ENCODE data around the gene TNRC6B.

GRCh38 chr22:40251106-40251505 lies 73.4 kb downstream of the TNRC6B start:
- TF ChIP-seq, protein P1, sequence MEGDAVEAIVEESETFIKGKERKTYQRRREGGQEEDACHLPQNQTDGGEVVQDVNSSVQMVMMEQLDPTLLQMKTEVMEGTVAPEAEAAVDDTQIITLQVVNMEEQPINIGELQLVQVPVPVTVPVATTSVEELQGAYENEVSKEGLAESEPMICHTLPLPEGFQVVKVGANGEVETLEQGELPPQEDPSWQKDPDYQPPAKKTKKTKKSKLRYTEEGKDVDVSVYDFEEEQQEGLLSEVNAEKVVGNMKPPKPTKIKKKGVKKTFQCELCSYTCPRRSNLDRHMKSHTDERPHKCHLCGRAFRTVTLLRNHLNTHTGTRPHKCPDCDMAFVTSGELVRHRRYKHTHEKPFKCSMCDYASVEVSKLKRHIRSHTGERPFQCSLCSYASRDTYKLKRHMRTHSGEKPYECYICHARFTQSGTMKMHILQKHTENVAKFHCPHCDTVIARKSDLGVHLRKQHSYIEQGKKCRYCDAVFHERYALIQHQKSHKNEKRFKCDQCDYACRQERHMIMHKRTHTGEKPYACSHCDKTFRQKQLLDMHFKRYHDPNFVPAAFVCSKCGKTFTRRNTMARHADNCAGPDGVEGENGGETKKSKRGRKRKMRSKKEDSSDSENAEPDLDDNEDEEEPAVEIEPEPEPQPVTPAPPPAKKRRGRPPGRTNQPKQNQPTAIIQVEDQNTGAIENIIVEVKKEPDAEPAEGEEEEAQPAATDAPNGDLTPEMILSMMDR (conservative IDR thresholded peaks at IDR 0.05 in 1 of 2, IDR thresholded peaks at IDR 0.05 in 1 of 2; ENCODE audit: low read depth in 1 of 2, low read length in 2 of 2) = no peak
- no peak for TF ChIP-seq EZH2 (IDR thresholded peaks at IDR 0.05; ENCODE audit: low read length, missing control alignments)

All from fibroblast of lung (primary cell).